Measurements from ENCODE around the gene GTF2F2.
"Not testable (repeated sequence)": the region's sequence is repeated elsewhere in the genome, so short reads cannot be mapped to it uniquely, and the experiment has no call there.

GTF2F2 gene

GRCh38 chr13:45229172-45229571, 108.9 kb downstream of the GTF2F2 start:
- H3K4me3 Mint-ChIP-seq: no peak overlapping the region
- H3K36me3 Mint-ChIP-seq: peaks cover 18% of the 10 kb centered on the region
- H3K4me1 Mint-ChIP-seq: no peaks in the 10 kb centered on the region
- H3K9me3 Mint-ChIP-seq: no peaks in the 10 kb centered on the region
- no peaks in the 10 kb centered on the region for H3K27me3 Mint-ChIP-seq
- no peak for ATAC-seq
- H3K27ac Mint-ChIP-seq: no peak overlapping the region

GRCh38 chr13:45231305-45231704, 111.0 kb downstream of the GTF2F2 start:
- no peak overlapping the region for H3K27ac Mint-ChIP-seq
- no peaks in the 10 kb centered on the region for H3K9me3 Mint-ChIP-seq
- no peaks in the 10 kb centered on the region for H3K4me1 Mint-ChIP-seq
- ATAC-seq: no peak
- H3K27me3 Mint-ChIP-seq: no peaks in the 10 kb centered on the region
- no peak overlapping the region for H3K4me3 Mint-ChIP-seq
- peaks cover 18% of the 10 kb centered on the region for H3K36me3 Mint-ChIP-seq

- Mint-ChIP-seq H3K4me3 (no peak overlapping the region), H3K27ac (no peak overlapping the region), H3K36me3 (peaks cover 18% of the 10 kb centered on the region), H3K27me3 (no peaks in the 10 kb centered on the region), H3K9me3 (no peaks in the 10 kb centered on the region), H3K4me1 (no peaks in the 10 kb centered on the region)
- ATAC-seq: no peak
Measured at GRCh38 chr13:45231722-45232121, 111.4 kb downstream of the GTF2F2 start.

GRCh38 chr13:45232591-45232990, 112.3 kb downstream of the GTF2F2 start:
- ATAC-seq: no peak
- H3K27me3 Mint-ChIP-seq: no peaks in the 10 kb centered on the region
- no peak overlapping the region for H3K4me3 Mint-ChIP-seq
- no peak overlapping the region for H3K27ac Mint-ChIP-seq
- H3K4me1 Mint-ChIP-seq: no peaks in the 10 kb centered on the region
- no peaks in the 10 kb centered on the region for H3K9me3 Mint-ChIP-seq
- peaks cover 18% of the 10 kb centered on the region for H3K36me3 Mint-ChIP-seq

- no peaks in the 10 kb centered on the region for H3K9me3 Mint-ChIP-seq
- ATAC-seq: no peak
- H3K27ac Mint-ChIP-seq: no peak overlapping the region
- no peak overlapping the region for H3K4me3 Mint-ChIP-seq
- H3K27me3 Mint-ChIP-seq: no peaks in the 10 kb centered on the region
- peaks cover 14% of the 10 kb centered on the region for H3K36me3 Mint-ChIP-seq
- H3K4me1 Mint-ChIP-seq: peaks cover 14% of the 10 kb centered on the region
Measured at GRCh38 chr13:45238945-45239795, 118.9 kb downstream of the GTF2F2 start.

GRCh38 chr13:45240143-45240542, 119.8 kb downstream of the GTF2F2 start:
- H3K27me3 Mint-ChIP-seq: no peaks in the 10 kb centered on the region
- peaks cover under 1% of the 10 kb centered on the region for H3K9me3 Mint-ChIP-seq
- H3K27ac Mint-ChIP-seq: no peak overlapping the region
- no peak overlapping the region for H3K4me3 Mint-ChIP-seq
- H3K36me3 Mint-ChIP-seq: peaks cover 14% of the 10 kb centered on the region
- H3K4me1 Mint-ChIP-seq: peaks cover 14% of the 10 kb centered on the region
- no peak for ATAC-seq

GRCh38 chr13:45242070-45242469, 121.8 kb downstream of the GTF2F2 start:
- peaks cover 3% of the 10 kb centered on the region for H3K9me3 Mint-ChIP-seq
- peaks cover 19% of the 10 kb centered on the region for H3K36me3 Mint-ChIP-seq
- no peak overlapping the region for H3K4me3 Mint-ChIP-seq
- H3K27me3 Mint-ChIP-seq: no peaks in the 10 kb centered on the region
- no peak for ATAC-seq
- H3K4me1 Mint-ChIP-seq: peaks cover 14% of the 10 kb centered on the region
- no peak overlapping the region for H3K27ac Mint-ChIP-seq

- no peak overlapping the region for H3K4me3 Mint-ChIP-seq
- ATAC-seq: no peak
- peaks cover 14% of the 10 kb centered on the region for H3K4me1 Mint-ChIP-seq
- H3K27ac Mint-ChIP-seq: no peak overlapping the region
- H3K36me3 Mint-ChIP-seq: peaks cover 19% of the 10 kb centered on the region
- no peaks in the 10 kb centered on the region for H3K27me3 Mint-ChIP-seq
- H3K9me3 Mint-ChIP-seq: peaks cover 3% of the 10 kb centered on the region
Measured at GRCh38 chr13:45242524-45242923, 122.2 kb downstream of the GTF2F2 start.

- peaks cover 19% of the 10 kb centered on the region for H3K36me3 Mint-ChIP-seq
- no peak overlapping the region for H3K4me3 Mint-ChIP-seq
- H3K27me3 Mint-ChIP-seq: no peaks in the 10 kb centered on the region
- ATAC-seq: no peak
- peaks cover 14% of the 10 kb centered on the region for H3K4me1 Mint-ChIP-seq
- peaks cover 3% of the 10 kb centered on the region for H3K9me3 Mint-ChIP-seq
- H3K27ac Mint-ChIP-seq: no peak overlapping the region
Measured at GRCh38 chr13:45243077-45243476, 122.8 kb downstream of the GTF2F2 start.

GRCh38 chr13:45244736-45245135, 124.4 kb downstream of the GTF2F2 start:
- not testable (repeated sequence) for ATAC-seq, H3K9me3 Mint-ChIP-seq, H3K4me1 Mint-ChIP-seq, H3K4me3 Mint-ChIP-seq, H3K27me3 Mint-ChIP-seq, H3K27ac Mint-ChIP-seq
- H3K36me3 Mint-ChIP-seq: peaks cover 10% of the 10 kb centered on the region

- Mint-ChIP-seq H3K4me1 (no peaks in the 10 kb centered on the region), H3K36me3 (peaks cover 17% of the 10 kb centered on the region)
- ATAC-seq: no peak
Measured at GRCh38 chr13:45249662-45250061, 129.4 kb downstream of the GTF2F2 start.

GRCh38 chr13:45254396-45254795, 134.1 kb downstream of the GTF2F2 start:
- no peak for ATAC-seq
- peaks cover 19% of the 10 kb centered on the region for H3K36me3 Mint-ChIP-seq
- no peaks in the 10 kb centered on the region for H3K27me3 Mint-ChIP-seq
- no peak overlapping the region for H3K4me3 Mint-ChIP-seq
- H3K9me3 Mint-ChIP-seq: no peaks in the 10 kb centered on the region
- no peak overlapping the region for H3K27ac Mint-ChIP-seq
- H3K4me1 Mint-ChIP-seq: no peaks in the 10 kb centered on the region

More at GRCh38 chr13:45249662-45250061, 129.4 kb downstream of the GTF2F2 start:
- Mint-ChIP-seq H3K27me3 (no peaks in the 10 kb centered on the region), H3K4me3 (no peak overlapping the region), H3K9me3 (peaks cover 3% of the 10 kb centered on the region), H3K27ac (no peak overlapping the region)

GRCh38 chr13:45255247-45255987, 135.1 kb downstream of the GTF2F2 start:
- Mint-ChIP-seq H3K36me3 (peaks cover 19% of the 10 kb centered on the region), H3K9me3 (no peaks in the 10 kb centered on the region), H3K27me3 (no peaks in the 10 kb centered on the region), H3K4me1 (no peaks in the 10 kb centered on the region), H3K27ac (no peak overlapping the region), H3K4me3 (no peak overlapping the region)
- no peak for ATAC-seq

- Mint-ChIP-seq H3K27ac (no peak overlapping the region), H3K4me3 (no peak overlapping the region), H3K36me3 (peaks cover 19% of the 10 kb centered on the region), H3K9me3 (no peaks in the 10 kb centered on the region), H3K27me3 (no peaks in the 10 kb centered on the region), H3K4me1 (no peaks in the 10 kb centered on the region)
- ATAC-seq: no peak
Measured at GRCh38 chr13:45256254-45256653, 135.9 kb downstream of the GTF2F2 start.

- Mint-ChIP-seq H3K9me3 (no peaks in the 10 kb centered on the region), H3K27ac (no peak overlapping the region), H3K36me3 (peaks cover 17% of the 10 kb centered on the region), H3K27me3 (no peaks in the 10 kb centered on the region), H3K4me1 (no peaks in the 10 kb centered on the region), H3K4me3 (no peak overlapping the region)
- no peak for ATAC-seq
Measured at GRCh38 chr13:45257638-45258333, 137.5 kb downstream of the GTF2F2 start.

All from stimulated activated memory B cell treated with anti-CD40 and anti-IgM and Interleukin-4, amounts not matched to agents 10 μg/mL and 1 μg/mL and 100 μg/mL, for 72 hours (primary cell).